HepG2 (cell line): ENCODE measurements around the gene ZP2. TPM values are rescaled to one million over a fixed set of nuclear protein-coding genes. Genes with fewer than 3 reads are reported as not detected.
A peak's percentile ranks its signal among the peaks of the same experiment; 100 is the strongest.

ENCODE experiments used
- ATF2 ChIP-seq: sonication (generic); formaldehyde crosslinking; IDR thresholded peaks from 2 replicates; pipeline ENCODE4 v1.4.0; 2020; ENCODE audit warnings: missing genetic modification reagents
- FOSL2 ChIP-seq: sonication (generic); formaldehyde crosslinking; IDR thresholded peaks from 2 replicates; pipeline ENCODE4 v1.4.0; 2020; ENCODE audit warnings: missing genetic modification reagents
- FOXM1 ChIP-seq: sonication (generic); formaldehyde crosslinking; IDR thresholded peaks from 2 replicates; pipeline ENCODE4 v1.5.0; 2020; ENCODE audit warnings: missing genetic modification reagents
- GATAD2A ChIP-seq: IDR thresholded peaks from 2 replicates; pipeline ENCODE4 v1.6.1; 2016
- NKX3-1 ChIP-seq: sonication (generic); formaldehyde crosslinking; IDR thresholded peaks from 2 replicates; pipeline ENCODE4 v1.5.0; 2020; ENCODE audit warnings: missing genetic modification reagents
- NR2F6 ChIP-seq, 2 experiments: IDR thresholded peaks; 2 replicates each; pipeline ENCODE4 v1.6.1; 2016; ENCODE audit warnings: antibody characterized with exemption in 1 of 2, mild to moderate bottlenecking in 1 of 2
- PLRG1 ChIP-seq: fragments of 450-650 bp; conservative IDR thresholded peaks from 2 replicates; pipeline ENCODE4 v1.6.1; 2016
- REPIN1 ChIP-seq: sonication (generic); formaldehyde crosslinking; IDR thresholded peaks from 2 replicates; pipeline ENCODE4 v1.8.0; 2022; ENCODE audit warnings: missing genetic modification reagents, low read depth, mild to moderate bottlenecking, borderline replicate concordance
- SAP130 ChIP-seq: IDR thresholded peaks from 2 replicates; pipeline ENCODE4 v1.6.1; 2016; ENCODE audit warnings: low read depth
- STAT6 ChIP-seq: sonication (generic); formaldehyde crosslinking; IDR thresholded peaks from 2 replicates; pipeline ENCODE4 v1.4.0; 2020; ENCODE audit warnings: missing genetic modification reagents, mild to moderate bottlenecking, borderline replicate concordance
- TRIM22 ChIP-seq: fragments of 450-650 bp; IDR thresholded peaks from 2 replicates; pipeline ENCODE4 v1.6.1; 2017
- ZNF205 ChIP-seq: IDR thresholded peaks from 2 replicates; pipeline ENCODE4 v1.6.1; 2018; ENCODE audit warnings: missing biosample characterization, missing genetic modification reagents
- ZNF280B ChIP-seq: sonication (generic); formaldehyde crosslinking; IDR thresholded peaks from 2 replicates; pipeline ENCODE4 v1.5.0; 2020; ENCODE audit warnings: missing genetic modification reagents, mild to moderate bottlenecking, borderline replicate concordance
- ZNF407 ChIP-seq: sonication (generic); formaldehyde crosslinking; IDR thresholded peaks from one replicate; pipeline ENCODE4 v1.5.1; 2020; ENCODE audit warnings: mild to moderate bottlenecking, missing genetic modification reagents; ENCODE audit errors: not compliant biosample characterization
- ZNF556 ChIP-seq: sonication (generic); formaldehyde crosslinking; IDR thresholded peaks from 2 replicates; pipeline ENCODE4 v1.4.0; 2020; ENCODE audit warnings: mild to moderate bottlenecking, missing genetic modification reagents, borderline replicate concordance
- ZSCAN9 ChIP-seq: IDR thresholded peaks from 2 replicates; pipeline ENCODE4 v1.6.1; 2016; ENCODE audit warnings: borderline replicate concordance
- polyA plus RNA-seq, 8 experiments: library from polyadenylated mRNA; depleted of rRNA in 3 of 8; stranded (reverse) in 7 of 8; unstranded in 1 of 8; fragments of >200 nt; fragmentation: Illumina TruSeq in 4 of 8; extraction: Trizol in 4 of 8; gene quantifications; 2 replicates each; pipeline versions ENCODE4 v1.2.1 to v1.2.3, GENCODE V29; 2011 to 2016; ENCODE audit warnings: low read depth in 4 of 8, missing spikeins in 1 of 8, mixed read lengths in 1 of 8; ENCODE audit not compliant: insufficient read depth in 1 of 8
- total RNA-seq, 5 experiments: library from RNA; depleted of rRNA; stranded (reverse); fragments of >200 nt; fragmentation: Illumina TruSeq; extraction: Trizol; gene quantifications; 2 replicates each; pipeline ENCODE4 v1.2.3, GENCODE V29; 2016; ENCODE audit warnings: low read depth in 1 of 5

The ZP2 gene
- total and polyA plus RNA-seq, 2 of the 13 experiments (the other 11 are each of a cell fraction or from before 2014, with no cell fraction given) = not detected

- no peak for TF ChIP-seq ZNF407 (CRISPR knock-in tag)
- TF ChIP-seq FOSL2 (CRISPR knock-in tag) = peak; percentile 94
- TF ChIP-seq STAT6 = no peak
- peak; percentile 57; the same call in 1 of the 2 replicates for TF ChIP-seq ZSCAN9
- TF ChIP-seq TRIM22 = no peak
- peak; percentile 93 for TF ChIP-seq GATAD2A (CRISPR knock-in tag)
- TF ChIP-seq ZNF556 (CRISPR knock-in tag) = no peak
- TF ChIP-seq NR2F6 (IDR thresholded peaks at IDR 0.05) = peak; percentile 96
- TF ChIP-seq NR2F6 (CRISPR knock-in tag; IDR thresholded peaks at IDR 0.05) = peak; percentile 99
- TF ChIP-seq REPIN1 (CRISPR knock-in tag) = no peak
- 0 out of 2 replicates have a peak, but pooled peaks have one; percentile 28 for TF ChIP-seq ZNF205
- 0 out of 2 replicates have a peak, but pooled peaks have one; percentile 45 for TF ChIP-seq NKX3-1 (CRISPR knock-in tag)
- no peak for TF ChIP-seq ZNF280B (CRISPR knock-in tag)
- peak; percentile 77 for TF ChIP-seq FOXM1 (CRISPR knock-in tag)
- TF ChIP-seq ATF2 (CRISPR knock-in tag) = peak; percentile 74
- TF ChIP-seq SAP130 (CRISPR knock-in tag) = peak; percentile 94
- TF ChIP-seq PLRG1 = no peak
Measured at GRCh38 chr16:21186326-21186691, 25.1 kb downstream of the ZP2 start (continued).
